Natural killer cell (primary cell): Measurements from ENCODE around the gene IWS1. TPM values are rescaled to one million over a fixed set of nuclear protein-coding genes. Genes with fewer than 3 reads are reported as not detected.

Experiments
- ATAC-seq, 3 donors: fragments of 150-1000 bp in 2 of 3; fragments of 200-7000 bp in 1 of 3; cut with Tn5 transposase; 1 replicate in 1 of 3; 2 replicates in 2 of 3; pipeline ENCODE4 v1.10.0; 2021; ENCODE audit warnings: mild to moderate bottlenecking in 2 of 3, moderate library complexity in 2 of 3
- DNase-seq, 2 donors: peaks; one replicate each; pipeline versions ENCODE4 v3.0.0 to v3.0.0-alpha.2; 2013 to 2021; ENCODE audit warnings: mixed read lengths in 1 of 2
- H3K27ac ChIP-seq: one replicate; pipeline ENCODE4 v1.5.1; 2013; ENCODE audit warnings: mild to moderate bottlenecking, low read length
- H3K27me3 ChIP-seq: one replicate; pipeline ENCODE4 v1.6.1; 2013; ENCODE audit warnings: low read length; ENCODE audit not compliant: control insufficient read depth, insufficient read depth
- H3K36me3 ChIP-seq: one replicate; pipeline ENCODE4 v1.6.1; 2013; ENCODE audit warnings: low read length; ENCODE audit not compliant: control insufficient read depth, insufficient read depth
- H3K4me1 ChIP-seq: one replicate; pipeline ENCODE4 v1.6.1; 2013; ENCODE audit warnings: low read length; ENCODE audit not compliant: control insufficient read depth, insufficient read depth
- H3K4me3 ChIP-seq: one replicate; pipeline ENCODE4 v1.5.1; 2013; ENCODE audit warnings: low read length
- H3K9me3 ChIP-seq: one replicate; pipeline ENCODE4 v1.6.1; 2013; ENCODE audit warnings: low read length; ENCODE audit not compliant: control insufficient read depth, insufficient read depth
- H3K27ac Mint-ChIP-seq, 2 donors: one replicate each; pipeline ENCODE4 v1.8.0; 2022; ENCODE audit warnings: mild to moderate bottlenecking in 2 of 2, mixed read lengths in 2 of 2, moderate library complexity in 1 of 2
- H3K27me3 Mint-ChIP-seq, 2 donors: one replicate each; pipeline ENCODE4 v1.8.0; 2022; ENCODE audit warnings: low read depth in 2 of 2, mixed read lengths in 2 of 2
- H3K36me3 Mint-ChIP-seq: one replicate; pipeline ENCODE4 v1.8.0; 2022; ENCODE audit warnings: mixed read lengths
- H3K4me1 Mint-ChIP-seq, 2 donors: one replicate each; pipeline ENCODE4 v1.8.0; 2022; ENCODE audit warnings: mixed read lengths in 2 of 2
- H3K4me3 Mint-ChIP-seq: one replicate; pipeline ENCODE4 v1.8.0; 2022; ENCODE audit warnings: mild to moderate bottlenecking, moderate library complexity, mixed read lengths
- H3K9me3 Mint-ChIP-seq, 2 donors: one replicate each; pipeline ENCODE4 v1.8.0; 2022; ENCODE audit warnings: mixed read lengths in 2 of 2
- CTCF ChIP-seq: fragments of 200-600 bp; IDR thresholded peaks from one replicate; pipeline ENCODE4 v1.8.0; 2022; ENCODE audit warnings: antibody characterized with exemption
- WGBS: methylation state at CpG from one replicate; pipeline ENCODE4 v1.1.7; 2013; ENCODE audit warnings: missing lambda C conversion rate; ENCODE audit not compliant: insufficient coverage; 5-methylcytosine and 5-hydroxymethylcytosine counted together
- intact Hi-C: fragments of 100-400 bp; cut with micrococcal nuclease; formaldehyde crosslinking; loops from one replicate; pipeline ENCODE4 v1.14.2; 2022
- total RNA-seq, 4 donors: library from RNA; stranded (reverse); fragments of 120-200 nt in 1 of 4; gene quantifications; one replicate each; pipeline versions ENCODE4 v1.2.3 to v1.2.4, GENCODE V29; 2013 to 2022

IWS1 gene
- total RNA-seq, 3 donors from 2014 or later (not counting 1 experiment from before 2014, with no cell fraction given): 21.7 to 27.1 (median 23.9) TPM

GRCh38 chr2:127560201-127560930 lies 34.1 kb upstream of the IWS1 start:
- 86% methylated on average over 13 of the region's 13 CpGs for WGBS
- Mint-ChIP-seq H3K4me1 (peaks cover 9% of the 10 kb centered on the region in 2 donors), H3K27me3 (peaks cover 23 to 27% of the 10 kb centered on the region in 2 donors), H3K4me3 (no peak overlapping the region), H3K36me3 (peaks cover 15% of the 10 kb centered on the region), H3K9me3 (peaks cover 2 to 6% of the 10 kb centered on the region in 2 donors), H3K27ac (no peak overlapping the region)
- Histone ChIP-seq H3K36me3 (no peaks in the 10 kb centered on the region), H3K27ac (no peak overlapping the region), H3K27me3 (peaks cover 3% of the 10 kb centered on the region), H3K9me3 (no peaks in the 10 kb centered on the region), H3K4me3 (no peak overlapping the region), H3K4me1 (peaks cover 12% of the 10 kb centered on the region)
- DNase-seq (no peak), ATAC-seq (no peak)
- intact Hi-C loops: no loop called here
- TF ChIP-seq CTCF: no peak

- Mint-ChIP-seq H3K9me3 (peaks cover 3 to 6% of the 10 kb centered on the region in 2 donors), H3K27ac (no peak overlapping the region), H3K27me3 (peaks cover 27 to 31% of the 10 kb centered on the region in 2 donors), H3K36me3 (peaks cover 15% of the 10 kb centered on the region), H3K4me3 (no peak overlapping the region), H3K4me1 (peaks cover 9% of the 10 kb centered on the region in 2 donors)
- Histone ChIP-seq H3K9me3 (no peaks in the 10 kb centered on the region), H3K4me3 (no peak overlapping the region), H3K36me3 (no peaks in the 10 kb centered on the region), H3K27me3 (peaks cover 3% of the 10 kb centered on the region), H3K27ac (no peak overlapping the region), H3K4me1 (peaks cover 12% of the 10 kb centered on the region)
- no peak for DNase-seq
- 90% methylated on average over 5 of the region's 5 CpGs for WGBS
- ATAC-seq: no peak
- no peak for TF ChIP-seq CTCF
- intact Hi-C loops: no loop called here
Measured at GRCh38 chr2:127559454-127559853, 33.2 kb upstream of the IWS1 start.

- Histone ChIP-seq H3K9me3 (no peaks in the 10 kb centered on the region), H3K27ac (no peak overlapping the region), H3K4me1 (peaks cover 6% of the 10 kb centered on the region), H3K36me3 (no peaks in the 10 kb centered on the region), H3K4me3 (no peak overlapping the region), H3K27me3 (peaks cover 3% of the 10 kb centered on the region)
- Mint-ChIP-seq H3K36me3 (peaks cover 15% of the 10 kb centered on the region), H3K4me1 (peaks cover 4 to 6% of the 10 kb centered on the region in 2 donors), H3K27me3 (peaks cover 27 to 31% of the 10 kb centered on the region in 2 donors), H3K9me3 (peaks cover 3 to 6% of the 10 kb centered on the region in 2 donors), H3K4me3 (no peak overlapping the region), H3K27ac (no peak overlapping the region)
- no peak for TF ChIP-seq CTCF
- DNase-seq (no peak), ATAC-seq (no peak)
- intact Hi-C loops: no loop called here
- 91% methylated on average over 8 of the region's 8 CpGs for WGBS
Measured at GRCh38 chr2:127558911-127559310, 32.6 kb upstream of the IWS1 start.
